ENCODE results near the gene EFEMP2.
A peak's percentile ranks its signal among the peaks of the same experiment; 100 is the strongest.
"Not testable (repeated sequence)": the region's sequence is repeated elsewhere in the genome, so short reads cannot be mapped to it uniquely, and the experiment has no call there.

EFEMP2 gene

GRCh38 chr11:65894034-65894591, 21.5 kb upstream of the EFEMP2 start:
- TF ChIP-seq CTCF (IDR thresholded peaks at IDR 0.05) (no peak), ZFX (IDR thresholded peaks at IDR 0.05; ENCODE audit: borderline replicate concordance) (no peak)
- H3K27ac ChIP-seq = no peak overlapping the region

GRCh38 chr11:65892661-65893317, 20.2 kb upstream of the EFEMP2 start:
- H3K27ac ChIP-seq = no peak overlapping the region
- TF ChIP-seq CTCF (IDR thresholded peaks at IDR 0.05) (no peak), ZFX (IDR thresholded peaks at IDR 0.05; ENCODE audit: borderline replicate concordance) (no peak)

GRCh38 chr11:65892137-65892540, 19.5 kb upstream of the EFEMP2 start:
- not testable (repeated sequence) for H3K27ac ChIP-seq

- H3K27ac ChIP-seq = peak overlapping the region; percentile 82
- TF ChIP-seq ZFX (IDR thresholded peaks at IDR 0.05; ENCODE audit: borderline replicate concordance) (no peak), CTCF (IDR thresholded peaks at IDR 0.05) (no peak)
Measured at GRCh38 chr11:65891219-65892136, 18.9 kb upstream of the EFEMP2 start.

GRCh38 chr11:65890324-65891218, 18.0 kb upstream of the EFEMP2 start, which contains the start of gene CCDC85B:
Gene CCDC85B (plus strand): TSS chr11:65890673. CDS start chr11:65890784, 111 bp downstream.
- peak within 1 kb of the TSS; percentile 82 for H3K27ac ChIP-seq
- TF ChIP-seq ZFX (IDR thresholded peaks at IDR 0.05; ENCODE audit: borderline replicate concordance) = no peak
- TF ChIP-seq CTCF (IDR thresholded peaks at IDR 0.05) = peak; percentile 29; the same call in 1 of the 2 replicates

GRCh38 chr11:65888163-65888814, 15.7 kb upstream of the EFEMP2 start, which contains the start of gene FIBP:
Gene FIBP (minus strand): TSS chr11:65888471. CDS start chr11:65888418, 53 bp downstream.
- peak within 1 kb of the TSS; percentile 82 for H3K27ac ChIP-seq
- TF ChIP-seq ZFX (IDR thresholded peaks at IDR 0.05; ENCODE audit: borderline replicate concordance) = no peak
- peak; percentile 94 for TF ChIP-seq CTCF (IDR thresholded peaks at IDR 0.05)

All from 22Rv1 (cell line).